Stimulated activated effector memory CD8-positive, alpha-beta T cell treated with anti-CD3 and anti-CD28 coated beads, Interleukin-12 subunit alpha, Interleukin-12 subunit beta, amount 100 ng/mL, for 72 hours (primary cell): Measurements from ENCODE around the gene ATF6B.
"Not testable (repeated sequence)": the region's sequence is repeated elsewhere in the genome, so short reads cannot be mapped to it uniquely, and the experiment has no call there.

Source experiments
- ATAC-seq: fragments of 150-1000 bp; cut with Tn5 transposase; 2 replicates; pipeline ENCODE4 v1.10.0; 2021
- DNase-seq, 2 donors: peaks; one replicate each; pipeline ENCODE4 v3.0.0; 2021 to 2022; ENCODE audit warnings: low spot score in 2 of 2
- H3K27ac Mint-ChIP-seq: one replicate; pipeline ENCODE4 v1.8.0; 2022; ENCODE audit warnings: mild to moderate bottlenecking, mixed read lengths
- H3K36me3 Mint-ChIP-seq: one replicate; pipeline ENCODE4 v1.8.0; 2022; ENCODE audit warnings: mild to moderate bottlenecking, mixed read lengths
- H3K4me1 Mint-ChIP-seq: one replicate; pipeline ENCODE4 v1.8.0; 2022; ENCODE audit warnings: mixed read lengths
- H3K4me3 Mint-ChIP-seq: one replicate; pipeline ENCODE4 v1.8.0; 2022; ENCODE audit warnings: mild to moderate bottlenecking, mixed read lengths
- H3K9me3 Mint-ChIP-seq: one replicate; pipeline ENCODE4 v1.8.0; 2022; ENCODE audit warnings: mixed read lengths

Gene ATF6B

GRCh38 chr6:32149092-32149755, 21.2 kb upstream of the ATF6B start:
- Mint-ChIP-seq H3K9me3 (no peaks in the 10 kb centered on the region), H3K27ac (peak overlapping the region; percentile 72), H3K4me3 (peak overlapping the region; percentile 75), H3K4me1 (peaks cover 64% of the 10 kb centered on the region), H3K36me3 (peaks cover 11% of the 10 kb centered on the region)
- ATAC-seq: peak; percentile 29
- no peak for DNase-seq

GRCh38 chr6:32148289-32149091, 20.4 kb upstream of the ATF6B start:
- peak overlapping the region; percentile 75 for H3K4me3 Mint-ChIP-seq
- H3K27ac Mint-ChIP-seq: peak overlapping the region; percentile 72
- H3K9me3 Mint-ChIP-seq: no peaks in the 10 kb centered on the region
- H3K4me1 Mint-ChIP-seq: peaks cover 57% of the 10 kb centered on the region
- ATAC-seq (peak; percentile 76), DNase-seq (peak; percentile 54 to 81)
- peaks cover 11% of the 10 kb centered on the region for H3K36me3 Mint-ChIP-seq

- Mint-ChIP-seq H3K4me1 (peaks cover 49% of the 10 kb centered on the region), H3K36me3 (peaks cover 11% of the 10 kb centered on the region), H3K4me3 (peak overlapping the region; percentile 75), H3K9me3 (no peaks in the 10 kb centered on the region), H3K27ac (no peak overlapping the region)
- ATAC-seq (no peak), DNase-seq (no peak)
These were observed 19.5 kb upstream of the ATF6B start for GRCh38 chr6:32147401-32148132.

- no peak overlapping the region for H3K4me3 Mint-ChIP-seq
- H3K36me3 Mint-ChIP-seq: peaks cover 11% of the 10 kb centered on the region
- peaks cover 43% of the 10 kb centered on the region for H3K4me1 Mint-ChIP-seq
- no peak for DNase-seq
- ATAC-seq: no peak
- no peak overlapping the region for H3K27ac Mint-ChIP-seq
- H3K9me3 Mint-ChIP-seq: no peaks in the 10 kb centered on the region
These were observed 18.6 kb upstream of the ATF6B start for GRCh38 chr6:32146687-32147086.

- peaks cover 39% of the 10 kb centered on the region for H3K4me1 Mint-ChIP-seq
- peaks cover 11% of the 10 kb centered on the region for H3K36me3 Mint-ChIP-seq
- ATAC-seq (no peak), DNase-seq (no peak)
- H3K27ac Mint-ChIP-seq: no peak overlapping the region
- no peak overlapping the region for H3K4me3 Mint-ChIP-seq
- H3K9me3 Mint-ChIP-seq: no peaks in the 10 kb centered on the region
These were observed 18.2 kb upstream of the ATF6B start for GRCh38 chr6:32146287-32146686.

- H3K4me3 Mint-ChIP-seq, DNase-seq, H3K9me3 Mint-ChIP-seq, ATAC-seq, H3K27ac Mint-ChIP-seq: not testable (repeated sequence)
- Mint-ChIP-seq H3K4me1 (peaks cover 26% of the 10 kb centered on the region), H3K36me3 (peaks cover 11% of the 10 kb centered on the region)
These were observed 16.2 kb upstream of the ATF6B start for GRCh38 chr6:32144238-32144637.

- H3K27ac Mint-ChIP-seq: no peak overlapping the region
- no peak for ATAC-seq
- H3K4me1 Mint-ChIP-seq: no peaks in the 10 kb centered on the region
- H3K4me3 Mint-ChIP-seq: no peak overlapping the region
- no peaks in the 10 kb centered on the region for H3K9me3 Mint-ChIP-seq
- DNase-seq: no peak
- no peaks in the 10 kb centered on the region for H3K36me3 Mint-ChIP-seq
These were observed 12.5 kb upstream of the ATF6B start for GRCh38 chr6:32140420-32141046.

GRCh38 chr6:32139590-32139989, 11.5 kb upstream of the ATF6B start:
- no peak overlapping the region for H3K4me3 Mint-ChIP-seq
- DNase-seq: no peak
- H3K9me3 Mint-ChIP-seq: no peaks in the 10 kb centered on the region
- H3K27ac Mint-ChIP-seq: no peak overlapping the region
- H3K4me1 Mint-ChIP-seq: no peaks in the 10 kb centered on the region
- no peaks in the 10 kb centered on the region for H3K36me3 Mint-ChIP-seq
- ATAC-seq: no peak

GRCh38 chr6:32137454-32137853, 9.4 kb upstream of the ATF6B start:
- DNase-seq (no peak), ATAC-seq (no peak)
- H3K27ac Mint-ChIP-seq: no peak overlapping the region
- no peaks in the 10 kb centered on the region for H3K36me3 Mint-ChIP-seq
- H3K4me1 Mint-ChIP-seq: no peaks in the 10 kb centered on the region
- no peak overlapping the region for H3K4me3 Mint-ChIP-seq
- no peaks in the 10 kb centered on the region for H3K9me3 Mint-ChIP-seq

GRCh38 chr6:32133786-32134185, 5.7 kb upstream of the ATF6B start:
- DNase-seq: no peak
- no peak for ATAC-seq
- no peak overlapping the region for H3K4me3 Mint-ChIP-seq
- no peak overlapping the region for H3K27ac Mint-ChIP-seq
- H3K9me3 Mint-ChIP-seq: no peaks in the 10 kb centered on the region
- peaks cover 6% of the 10 kb centered on the region for H3K36me3 Mint-ChIP-seq
- H3K4me1 Mint-ChIP-seq: peaks cover 19% of the 10 kb centered on the region

GRCh38 chr6:32132110-32132509, 4.1 kb upstream of the ATF6B start:
- Mint-ChIP-seq H3K4me3 (peak overlapping the region; percentile 2), H3K27ac (no peak overlapping the region), H3K36me3 (peaks cover 20% of the 10 kb centered on the region), H3K4me1 (peaks cover 34% of the 10 kb centered on the region), H3K9me3 (no peaks in the 10 kb centered on the region)
- DNase-seq (no peak), ATAC-seq (no peak)

- H3K4me1 Mint-ChIP-seq: peaks cover 40% of the 10 kb centered on the region
- ATAC-seq (no peak), DNase-seq (no peak)
- H3K4me3 Mint-ChIP-seq: peak overlapping the region; percentile 2
- no peak overlapping the region for H3K27ac Mint-ChIP-seq
- H3K36me3 Mint-ChIP-seq: peaks cover 26% of the 10 kb centered on the region
- no peaks in the 10 kb centered on the region for H3K9me3 Mint-ChIP-seq
These were observed 3.4 kb upstream of the ATF6B start for GRCh38 chr6:32131439-32131948.

- ATAC-seq (no peak), DNase-seq (no peak)
- Mint-ChIP-seq H3K27ac (peak overlapping the region; percentile 91), H3K4me3 (peak overlapping the region; percentile 100), H3K4me1 (peaks cover 50% of the 10 kb centered on the region), H3K36me3 (peaks cover 46% of the 10 kb centered on the region), H3K9me3 (no peaks in the 10 kb centered on the region)
These were observed 1.4 kb upstream of the ATF6B start for GRCh38 chr6:32129297-32130088.

GRCh38 chr6:32128751-32129296, 778 bp upstream of the ATF6B start:
- Mint-ChIP-seq H3K4me3 (peak overlapping the region; percentile 100), H3K9me3 (no peaks in the 10 kb centered on the region), H3K27ac (peak overlapping the region; percentile 99), H3K36me3 (peaks cover 53% of the 10 kb centered on the region), H3K4me1 (peaks cover 57% of the 10 kb centered on the region)
- no peak for DNase-seq
- ATAC-seq: no peak
